NCI-H187 treated with DMSO at 0.1 percent for 48 hours (cell line): ENCODE results near the gene LZTS3.
"Not testable (repeated sequence)": the region's sequence is repeated elsewhere in the genome, so short reads cannot be mapped to it uniquely, and the experiment has no call there.

Experiments
- DNase-seq: peaks from one replicate; lab custom pipeline; 2025; lab: John Stamatoyannopoulos, UW

Gene LZTS3

GRCh38 chr20:3172933-3173609 is at the start of gene LZTS3:
LZTS3 (minus strand) TSS chr20:3173549; CDS start chr20:3167163, 6,386 bp downstream.
- no peak for DNase-seq

- DNase-seq = no peak
Measured at GRCh38 chr20:3221398-3222226, 48.3 kb upstream of the LZTS3 start.

- no peak for DNase-seq
Measured at GRCh38 chr20:3218307-3218988, 45.1 kb upstream of the LZTS3 start.

- DNase-seq = not testable (repeated sequence)
Measured at GRCh38 chr20:3215359-3215917, 42.1 kb upstream of the LZTS3 start.

- no peak for DNase-seq
Measured at GRCh38 chr20:3213226-3213625, 39.9 kb upstream of the LZTS3 start.

GRCh38 chr20:3210346-3210745 is 37.0 kb upstream of the LZTS3 start:
- no peak for DNase-seq

GRCh38 chr20:3209946-3210317 is 36.6 kb upstream of the LZTS3 start:
- DNase-seq = no peak

GRCh38 chr20:3209257-3209945 is 36.1 kb upstream of the LZTS3 start, which contains the start of gene ITPA:
ITPA (plus strand) TSS chr20:3209498; CDS start chr20:3209552, 54 bp downstream.
- DNase-seq = no peak

GRCh38 chr20:3208786-3209256 is 35.5 kb upstream of the LZTS3 start:
- no peak for DNase-seq

GRCh38 chr20:3204124-3204794 is 30.9 kb upstream of the LZTS3 start, which contains the start of gene DDRGK1:
DDRGK1 (minus strand) TSS chr20:3204682; CDS start chr20:3204627, 55 bp downstream.
- DNase-seq = no peak

GRCh38 chr20:3203315-3204123 is 30.2 kb upstream of the LZTS3 start:
- no peak for DNase-seq

- no peak for DNase-seq
Measured at GRCh38 chr20:3202965-3203314, 29.6 kb upstream of the LZTS3 start.

- no peak for DNase-seq
Measured at GRCh38 chr20:3199976-3200755, 26.8 kb upstream of the LZTS3 start.

- no peak for DNase-seq
Measured at GRCh38 chr20:3199206-3199605, 25.9 kb upstream of the LZTS3 start.

- DNase-seq = no peak
Measured at GRCh38 chr20:3195590-3196237, 22.4 kb upstream of the LZTS3 start.

- DNase-seq = no peak
Measured at GRCh38 chr20:3194617-3195280, 21.4 kb upstream of the LZTS3 start.

- no peak for DNase-seq
Measured at GRCh38 chr20:3193806-3194616, 20.7 kb upstream of the LZTS3 start.
